Measurements from ENCODE around the gene STXBP2.

- TF ChIP-seq CTCF (IDR thresholded peaks at IDR 0.05; ENCODE audit: low read depth, low read length) (no peak), EZH2phosphoT487 (IDR thresholded peaks at IDR 0.05; ENCODE audit: low read depth) (no peak)
Measured at GRCh38 chr19:7598180-7598579, 38.7 kb upstream of the STXBP2 start.
